ENCODE measurements around the gene ADAMTS7.

- TF ChIP-seq POLR2A (IDR thresholded peaks at IDR 0.05), result no peak
- TF ChIP-seq CTCF (IDR thresholded peaks at IDR 0.05), result no peak
Observed at GRCh38 chr15:78855746-78856145, 44.5 kb upstream of the ADAMTS7 start.
